ENCODE measurements around the gene FREM1. TPM values are rescaled to one million over a fixed set of nuclear protein-coding genes. Genes with fewer than 3 reads are reported as not detected.

Gene FREM1
- total and polyA plus RNA-seq, 2 experiments from 2014 or later = 0.78 to 3.1 TPM

- Histone ChIP-seq H4K20me1 (replicated peaks; ENCODE audit: insufficient read depth) (no peaks in the 10 kb centered on the region), H3K4me1 (ENCODE audit: insufficient read depth) (no peaks in the 10 kb centered on the region), H3K36me3 (ENCODE audit: insufficient read depth) (no peaks in the 10 kb centered on the region), H3F3A (replicated peaks; ENCODE audit: low read depth) (no peaks in the 10 kb centered on the region), H3K4me2 (no peak overlapping the region), H2AFZ (no peak overlapping the region), H3K79me2 (replicated peaks; ENCODE audit: insufficient read depth) (no peaks in the 10 kb centered on the region), H3K4me3 (no peak overlapping the region), H3K27ac (ENCODE audit: low read depth) (no peak overlapping the region), H3K27me3 (ENCODE audit: insufficient read depth) (no peaks in the 10 kb centered on the region), H3K9me2 (ENCODE audit: insufficient read depth) (no peaks in the 10 kb centered on the region)
- Mint-ChIP-seq H3K4me1 (no peaks in the 10 kb centered on the region), H3K36me3 (ENCODE audit: low read depth) (peaks cover 13% of the 10 kb centered on the region), H3K9me3 (peaks cover 8% of the 10 kb centered on the region; the same call in 1 of the 3 replicates), H3K27ac (no peak overlapping the region), H3K4me3 (no peak overlapping the region), H3K27me3 (ENCODE audit: insufficient read depth, low read depth, poor library complexity) (peaks cover 4% of the 10 kb centered on the region)
- TF ChIP-seq ZNF331 (CRISPR knock-in tag; IDR thresholded peaks at IDR 0.05; ENCODE audit: low read depth) (no peak), CTCF (conservative IDR thresholded peaks at IDR 0.05; ENCODE audit: low read depth in 2 of 2) (no peak), ZNF462 (CRISPR knock-in tag; IDR thresholded peaks at IDR 0.05) (no peak), EZH2phosphoT487 (IDR thresholded peaks at IDR 0.05; ENCODE audit: unreplicated experiment) (no peak), POLR2AphosphoS5 (IDR thresholded peaks at IDR 0.05; ENCODE audit: low read depth) (no peak), JUNB (IDR thresholded peaks at IDR 0.05; ENCODE audit: unreplicated experiment) (no peak), EZH2 (IDR thresholded peaks at IDR 0.05; ENCODE audit: low read depth, unreplicated experiment) (no peak), STAT1 (IDR thresholded peaks at IDR 0.05; ENCODE audit: unreplicated experiment) (no peak), NANOG (IDR thresholded peaks at IDR 0.05; ENCODE audit: borderline replicate concordance) (no peak), CREB1 (CRISPR knock-in tag; IDR thresholded peaks at IDR 0.05; ENCODE audit: low read depth) (no peak), ZNF114 (CRISPR knock-in tag; IDR thresholded peaks at IDR 0.05) (no peak)
- TF ChIP-seq, protein P1, sequence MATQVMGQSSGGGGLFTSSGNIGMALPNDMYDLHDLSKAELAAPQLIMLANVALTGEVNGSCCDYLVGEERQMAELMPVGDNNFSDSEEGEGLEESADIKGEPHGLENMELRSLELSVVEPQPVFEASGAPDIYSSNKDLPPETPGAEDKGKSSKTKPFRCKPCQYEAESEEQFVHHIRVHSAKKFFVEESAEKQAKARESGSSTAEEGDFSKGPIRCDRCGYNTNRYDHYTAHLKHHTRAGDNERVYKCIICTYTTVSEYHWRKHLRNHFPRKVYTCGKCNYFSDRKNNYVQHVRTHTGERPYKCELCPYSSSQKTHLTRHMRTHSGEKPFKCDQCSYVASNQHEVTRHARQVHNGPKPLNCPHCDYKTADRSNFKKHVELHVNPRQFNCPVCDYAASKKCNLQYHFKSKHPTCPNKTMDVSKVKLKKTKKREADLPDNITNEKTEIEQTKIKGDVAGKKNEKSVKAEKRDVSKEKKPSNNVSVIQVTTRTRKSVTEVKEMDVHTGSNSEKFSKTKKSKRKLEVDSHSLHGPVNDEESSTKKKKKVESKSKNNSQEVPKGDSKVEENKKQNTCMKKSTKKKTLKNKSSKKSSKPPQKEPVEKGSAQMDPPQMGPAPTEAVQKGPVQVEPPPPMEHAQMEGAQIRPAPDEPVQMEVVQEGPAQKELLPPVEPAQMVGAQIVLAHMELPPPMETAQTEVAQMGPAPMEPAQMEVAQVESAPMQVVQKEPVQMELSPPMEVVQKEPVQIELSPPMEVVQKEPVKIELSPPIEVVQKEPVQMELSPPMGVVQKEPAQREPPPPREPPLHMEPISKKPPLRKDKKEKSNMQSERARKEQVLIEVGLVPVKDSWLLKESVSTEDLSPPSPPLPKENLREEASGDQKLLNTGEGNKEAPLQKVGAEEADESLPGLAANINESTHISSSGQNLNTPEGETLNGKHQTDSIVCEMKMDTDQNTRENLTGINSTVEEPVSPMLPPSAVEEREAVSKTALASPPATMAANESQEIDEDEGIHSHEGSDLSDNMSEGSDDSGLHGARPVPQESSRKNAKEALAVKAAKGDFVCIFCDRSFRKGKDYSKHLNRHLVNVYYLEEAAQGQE (IDR thresholded peaks at IDR 0.05; ENCODE audit: unreplicated experiment) = no peak
- TF ChIP-seq, protein P2, sequence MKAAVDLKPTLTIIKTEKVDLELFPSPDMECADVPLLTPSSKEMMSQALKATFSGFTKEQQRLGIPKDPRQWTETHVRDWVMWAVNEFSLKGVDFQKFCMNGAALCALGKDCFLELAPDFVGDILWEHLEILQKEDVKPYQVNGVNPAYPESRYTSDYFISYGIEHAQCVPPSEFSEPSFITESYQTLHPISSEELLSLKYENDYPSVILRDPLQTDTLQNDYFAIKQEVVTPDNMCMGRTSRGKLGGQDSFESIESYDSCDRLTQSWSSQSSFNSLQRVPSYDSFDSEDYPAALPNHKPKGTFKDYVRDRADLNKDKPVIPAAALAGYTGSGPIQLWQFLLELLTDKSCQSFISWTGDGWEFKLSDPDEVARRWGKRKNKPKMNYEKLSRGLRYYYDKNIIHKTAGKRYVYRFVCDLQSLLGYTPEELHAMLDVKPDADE (IDR thresholded peaks at IDR 0.05) = no peak
- no peak for ATAC-seq
- no peak for DNase-seq (ENCODE audit: low spot score)
These were observed 80.2 kb downstream of the FREM1 start for GRCh38 chr9:14830057-14830456.
